Measurements from ENCODE around the gene KCNIP1.

DNA sequence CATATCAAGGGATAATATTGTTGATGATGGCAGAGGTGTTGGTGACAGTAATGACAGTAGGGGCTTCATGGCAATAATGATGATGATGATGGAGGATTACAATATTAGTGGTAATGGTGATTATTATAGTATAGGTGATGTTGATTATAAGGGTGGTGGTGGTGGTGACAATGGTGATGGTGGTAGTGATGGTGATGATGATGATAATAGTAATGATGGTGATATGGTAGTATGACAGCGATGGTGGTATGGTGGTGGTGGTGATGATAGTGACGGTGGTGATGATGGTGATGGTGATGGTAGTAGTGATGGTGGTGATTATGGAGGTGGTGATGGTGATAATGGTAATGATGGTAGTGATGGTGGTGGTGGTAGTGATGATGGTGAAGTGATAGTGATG, 13.6 kb downstream of the KCNIP1 start:
- TF ChIP-seq, protein P1, sequence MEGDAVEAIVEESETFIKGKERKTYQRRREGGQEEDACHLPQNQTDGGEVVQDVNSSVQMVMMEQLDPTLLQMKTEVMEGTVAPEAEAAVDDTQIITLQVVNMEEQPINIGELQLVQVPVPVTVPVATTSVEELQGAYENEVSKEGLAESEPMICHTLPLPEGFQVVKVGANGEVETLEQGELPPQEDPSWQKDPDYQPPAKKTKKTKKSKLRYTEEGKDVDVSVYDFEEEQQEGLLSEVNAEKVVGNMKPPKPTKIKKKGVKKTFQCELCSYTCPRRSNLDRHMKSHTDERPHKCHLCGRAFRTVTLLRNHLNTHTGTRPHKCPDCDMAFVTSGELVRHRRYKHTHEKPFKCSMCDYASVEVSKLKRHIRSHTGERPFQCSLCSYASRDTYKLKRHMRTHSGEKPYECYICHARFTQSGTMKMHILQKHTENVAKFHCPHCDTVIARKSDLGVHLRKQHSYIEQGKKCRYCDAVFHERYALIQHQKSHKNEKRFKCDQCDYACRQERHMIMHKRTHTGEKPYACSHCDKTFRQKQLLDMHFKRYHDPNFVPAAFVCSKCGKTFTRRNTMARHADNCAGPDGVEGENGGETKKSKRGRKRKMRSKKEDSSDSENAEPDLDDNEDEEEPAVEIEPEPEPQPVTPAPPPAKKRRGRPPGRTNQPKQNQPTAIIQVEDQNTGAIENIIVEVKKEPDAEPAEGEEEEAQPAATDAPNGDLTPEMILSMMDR (IDR thresholded peaks at IDR 0.05), result no peak
- TF ChIP-seq POLR2A (IDR thresholded peaks at IDR 0.05), result no peak

All from heart left ventricle (tissue), 13 donors.